HL-60 (cell line): ENCODE data around the gene HBD.

Experiments used
- DNase-seq, 2 experiments: peaks; one replicate each; pipeline ENCODE4 v3.0.0-alpha.2; 2010 to 2020; ENCODE audit warnings: low read depth in 1 of 2, low spot score in 1 of 2
- H3K27ac ChIP-seq: fragments of 250-450 bp; sonication (Bioruptor Pico); replicated peaks from 2 replicates; pipeline ENCODE4 v1.5.1; 2020; ENCODE audit warnings: mild to moderate bottlenecking, moderate library complexity
- H3K27me3 ChIP-seq: fragments of 250-450 bp; sonication (Bioruptor Pico); 2 replicates; pipeline ENCODE4 v1.5.1; 2021; ENCODE audit warnings: mild to moderate bottlenecking, moderate library complexity; ENCODE audit not compliant: insufficient read depth, poor library complexity, severe bottlenecking
- H3K4me3 ChIP-seq: replicated peaks from 2 replicates; pipeline ENCODE4 v1.5.1; 2011; ENCODE audit warnings: mild to moderate bottlenecking, control low read depth, low read length; ENCODE audit not compliant: insufficient read depth
- CTCF ChIP-seq: IDR thresholded peaks from one replicate; pipeline ENCODE4 v1.5.1; 2011; ENCODE audit warnings: low read length, control low read depth, inconsistent platforms; ENCODE audit not compliant: insufficient read depth
- GABPA ChIP-seq: IDR thresholded peaks from 2 replicates; pipeline ENCODE4 v1.6.1; 2012; ENCODE audit warnings: low read depth
- POLR2AphosphoS5 ChIP-seq: IDR thresholded peaks from 2 replicates; pipeline ENCODE4 v1.6.1; 2012; ENCODE audit warnings: low read depth
- REST ChIP-seq: IDR thresholded peaks from 2 replicates; pipeline ENCODE4 v1.6.1; 2012; ENCODE audit warnings: low read depth; ENCODE audit not compliant: insufficient replicate concordance
- SPI1 ChIP-seq: IDR thresholded peaks from 2 replicates; pipeline ENCODE4 v1.6.1; 2012; ENCODE audit warnings: low read depth, mild to moderate bottlenecking, borderline replicate concordance

HBD gene

GRCh38 chr11:5267033-5267563 lies 32.8 kb upstream of the HBD start:
- Histone ChIP-seq H3K27ac (no peak overlapping the region), H3K27me3 (no peaks in the 10 kb centered on the region), H3K4me3 (no peak overlapping the region)
- DNase-seq: no peak
- TF ChIP-seq CTCF (no peak), SPI1 (no peak), POLR2AphosphoS5 (no peak), REST (no peak), GABPA (no peak)

GRCh38 chr11:5266609-5267008 lies 32.3 kb upstream of the HBD start:
- Histone ChIP-seq H3K27ac (no peak overlapping the region), H3K4me3 (no peak overlapping the region), H3K27me3 (no peaks in the 10 kb centered on the region)
- no peak for DNase-seq
- no peak for TF ChIP-seq CTCF
- no peak for TF ChIP-seq REST
- no peak for TF ChIP-seq SPI1
- no peak for TF ChIP-seq GABPA
- TF ChIP-seq POLR2AphosphoS5: no peak

GRCh38 chr11:5265832-5266231 lies 31.5 kb upstream of the HBD start:
- Histone ChIP-seq H3K4me3 (no peak overlapping the region), H3K27me3 (no peaks in the 10 kb centered on the region), H3K27ac (no peak overlapping the region)
- DNase-seq: no peak
- TF ChIP-seq POLR2AphosphoS5: no peak
- no peak for TF ChIP-seq SPI1
- TF ChIP-seq GABPA: no peak
- no peak for TF ChIP-seq REST
- TF ChIP-seq CTCF: no peak
